Activated T-cell treated with anti-CD3 and anti-CD28 coated beads, Interleukin-2, amount 50 U/mL, for 4 hours (primary cell): ENCODE results near the gene LONRF2. TPM values are rescaled to one million over a fixed set of nuclear protein-coding genes. Genes with fewer than 3 reads are reported as not detected.
A peak's percentile ranks its signal among the peaks of the same experiment; 100 is the strongest.

Experiments
- ATAC-seq, 2 donors: fragments of 200-7000 bp; cut with Tn5 transposase; one replicate each; pipeline ENCODE4 v1.10.0; 2021
- DNase-seq: peaks from one replicate; pipeline ENCODE4 v3.0.0-alpha.2; 2020
- H3K27me3 Mint-ChIP-seq: one replicate; pipeline ENCODE4 v1.8.0; 2021; ENCODE audit warnings: low read depth, mixed read lengths
- H3K36me3 Mint-ChIP-seq: one replicate; pipeline ENCODE4 v1.8.0; 2022; ENCODE audit warnings: mixed read lengths; ENCODE audit not compliant: insufficient read depth
- H3K4me1 Mint-ChIP-seq: one replicate; pipeline ENCODE4 v1.8.0; 2021; ENCODE audit warnings: low read depth, mixed read lengths
- H3K4me3 Mint-ChIP-seq: one replicate; pipeline ENCODE4 v1.8.0; 2021; ENCODE audit warnings: mild to moderate bottlenecking, moderate library complexity, mixed read lengths
- H3K9me3 Mint-ChIP-seq: one replicate; pipeline ENCODE4 v1.8.0; 2021; ENCODE audit warnings: mixed read lengths
- total RNA-seq, 3 donors: library from RNA; stranded (reverse); gene quantifications; one replicate each; pipeline ENCODE4 v1.2.1, GENCODE V29; 2021

LONRF2 gene
- total RNA-seq, 3 donors from 2014 or later = 0.03 to 0.25 (median 0.05) TPM

DNA sequence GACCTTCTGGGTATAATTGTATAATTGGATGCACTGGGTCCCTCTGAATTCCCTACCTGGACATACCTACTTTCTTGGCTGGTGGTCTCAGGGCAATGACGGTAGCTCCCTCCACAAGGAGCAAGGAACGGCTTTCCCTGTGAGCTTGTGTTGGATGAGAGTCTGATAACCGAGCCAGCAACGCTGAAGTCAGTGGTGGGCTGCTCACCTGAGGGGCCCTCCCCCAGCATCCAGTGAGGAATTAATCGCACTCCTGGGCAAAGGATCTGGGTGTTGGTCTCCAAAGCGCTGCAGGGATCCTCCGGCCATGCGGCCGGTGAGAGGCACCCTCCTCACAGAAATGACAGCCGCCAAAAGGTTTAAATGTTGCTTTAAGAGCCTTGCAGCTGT, 47.1 kb downstream of the LONRF2 start:
- Mint-ChIP-seq H3K27me3 (peaks cover 5% of the 10 kb centered on the region), H3K36me3 (no peaks in the 10 kb centered on the region), H3K9me3 (peaks cover 6% of the 10 kb centered on the region), H3K4me3 (no peak overlapping the region), H3K4me1 (no peaks in the 10 kb centered on the region)
- DNase-seq (no peak), ATAC-seq (no peak)

DNA sequence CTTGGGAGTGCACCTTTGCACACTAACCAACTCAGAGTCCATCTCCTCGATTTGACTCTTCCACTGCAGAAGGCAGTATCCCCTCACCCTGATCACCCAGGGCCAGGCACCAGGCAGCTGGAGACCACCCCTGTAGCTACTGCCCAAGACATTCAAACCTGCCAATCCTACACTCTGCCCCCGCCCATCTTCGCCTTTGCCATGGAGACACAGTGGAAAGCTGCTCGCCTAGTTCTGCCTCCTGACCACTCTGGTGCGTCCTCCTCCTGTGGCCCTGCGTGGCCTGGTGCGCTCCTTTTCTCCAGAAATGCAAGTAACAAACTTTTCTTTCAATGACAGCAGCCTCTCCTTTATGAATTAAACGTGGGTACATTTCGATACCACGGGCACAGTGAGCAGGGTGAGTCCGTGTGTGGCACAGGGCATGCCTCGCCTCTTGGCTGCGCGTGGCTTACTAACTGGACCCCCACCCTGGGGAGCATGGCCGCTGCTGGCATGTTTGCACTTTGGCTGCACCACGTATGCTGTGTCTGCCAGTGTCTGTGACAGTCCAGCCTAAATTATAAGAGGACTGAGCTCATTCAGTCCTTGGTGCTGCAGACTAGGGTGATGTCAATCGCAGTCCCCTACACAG, 47.6 kb downstream of the LONRF2 start:
- ATAC-seq (no peak), DNase-seq (no peak)
- peaks cover 5% of the 10 kb centered on the region for H3K27me3 Mint-ChIP-seq
- H3K4me3 Mint-ChIP-seq = no peak overlapping the region
- H3K36me3 Mint-ChIP-seq = no peaks in the 10 kb centered on the region
- no peaks in the 10 kb centered on the region for H3K4me1 Mint-ChIP-seq
- peaks cover 6% of the 10 kb centered on the region for H3K9me3 Mint-ChIP-seq

DNA sequence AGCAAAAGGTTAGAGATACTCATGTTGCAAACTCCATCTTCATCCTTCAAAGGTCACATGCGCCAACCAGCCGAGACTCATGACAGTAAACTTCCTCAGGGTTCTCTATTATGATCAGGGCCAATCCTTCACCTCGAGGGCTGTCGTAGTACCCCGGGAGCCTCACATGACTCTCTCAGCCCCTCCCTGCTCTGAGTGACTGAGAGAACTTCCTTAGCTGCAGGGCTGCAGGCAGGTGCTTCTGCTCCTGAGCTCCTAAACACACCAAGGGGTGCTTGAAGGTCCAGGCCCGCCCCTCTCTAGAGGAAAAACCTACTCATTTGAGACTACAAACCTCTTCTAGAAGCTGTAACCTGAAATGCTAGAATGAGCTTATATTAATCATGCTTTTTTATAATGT, 48.2 kb downstream of the LONRF2 start:
- DNase-seq = no peak
- peak in 1 of 2 donors; percentile 38 for ATAC-seq
- Mint-ChIP-seq H3K4me1 (no peaks in the 10 kb centered on the region), H3K27me3 (peaks cover 4% of the 10 kb centered on the region), H3K4me3 (no peak overlapping the region), H3K36me3 (no peaks in the 10 kb centered on the region), H3K9me3 (peaks cover 6% of the 10 kb centered on the region)

GRCh38 chr2:100273387-100273786, 48.9 kb downstream of the LONRF2 start:
- Mint-ChIP-seq H3K36me3 (no peaks in the 10 kb centered on the region), H3K4me1 (no peaks in the 10 kb centered on the region), H3K27me3 (peaks cover 2% of the 10 kb centered on the region), H3K4me3 (no peak overlapping the region), H3K9me3 (peaks cover 6% of the 10 kb centered on the region)
- DNase-seq (no peak), ATAC-seq (no peak)

- DNase-seq (no peak), ATAC-seq (no peak)
- H3K4me3 Mint-ChIP-seq = no peak overlapping the region
- peaks cover 6% of the 10 kb centered on the region for H3K9me3 Mint-ChIP-seq
- peaks cover 2% of the 10 kb centered on the region for H3K27me3 Mint-ChIP-seq
- H3K4me1 Mint-ChIP-seq = no peaks in the 10 kb centered on the region
- H3K36me3 Mint-ChIP-seq = no peaks in the 10 kb centered on the region
Observed at GRCh38 chr2:100272841-100273329, 49.4 kb downstream of the LONRF2 start.

DNA sequence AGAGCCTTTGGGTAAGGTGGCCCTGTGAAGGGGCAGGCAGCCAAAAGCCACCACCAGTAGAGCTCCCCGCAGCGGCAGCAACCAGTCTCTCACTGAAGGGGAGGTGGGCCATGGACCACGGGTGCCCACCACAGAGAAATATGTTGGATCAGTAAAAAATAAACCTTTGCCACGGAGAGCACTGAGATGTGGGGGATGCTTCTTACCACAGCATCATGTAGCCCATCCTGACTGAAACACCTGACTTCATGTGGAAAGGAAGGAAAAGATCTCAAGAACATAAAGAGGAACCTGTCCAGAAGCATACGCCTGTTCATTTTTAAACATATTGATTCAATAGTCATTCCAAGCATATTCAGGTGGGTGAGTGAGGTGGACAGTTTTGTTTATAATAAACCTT, 51.1 kb downstream of the LONRF2 start:
- no peak overlapping the region for H3K4me3 Mint-ChIP-seq
- no peaks in the 10 kb centered on the region for H3K4me1 Mint-ChIP-seq
- H3K27me3 Mint-ChIP-seq = no peaks in the 10 kb centered on the region

GRCh38 chr2:100270381-100271146, 51.7 kb downstream of the LONRF2 start:
- H3K9me3 Mint-ChIP-seq = peaks cover 6% of the 10 kb centered on the region
- ATAC-seq (no peak), DNase-seq (no peak)
- H3K36me3 Mint-ChIP-seq = no peaks in the 10 kb centered on the region
- no peaks in the 10 kb centered on the region for H3K4me1 Mint-ChIP-seq
- H3K27me3 Mint-ChIP-seq = no peaks in the 10 kb centered on the region
- no peak overlapping the region for H3K4me3 Mint-ChIP-seq

More for the DNA sequence above, 51.1 kb downstream of the LONRF2 start:
- ATAC-seq (no peak), DNase-seq (no peak)
- Mint-ChIP-seq H3K9me3 (peaks cover 6% of the 10 kb centered on the region), H3K36me3 (no peaks in the 10 kb centered on the region)

- H3K4me1 Mint-ChIP-seq = no peaks in the 10 kb centered on the region
- H3K27me3 Mint-ChIP-seq = no peaks in the 10 kb centered on the region
- no peak for ATAC-seq
Observed at GRCh38 chr2:100269889-100270288, 52.4 kb downstream of the LONRF2 start.

GRCh38 chr2:100268986-100269385, 53.3 kb downstream of the LONRF2 start:
- H3K9me3 Mint-ChIP-seq = peaks cover 6% of the 10 kb centered on the region
- no peak overlapping the region for H3K4me3 Mint-ChIP-seq
- ATAC-seq (no peak), DNase-seq (no peak)
- H3K27me3 Mint-ChIP-seq = no peaks in the 10 kb centered on the region
- no peaks in the 10 kb centered on the region for H3K36me3 Mint-ChIP-seq
- no peaks in the 10 kb centered on the region for H3K4me1 Mint-ChIP-seq

More at GRCh38 chr2:100269889-100270288, 52.4 kb downstream of the LONRF2 start:
- no peaks in the 10 kb centered on the region for H3K36me3 Mint-ChIP-seq
- H3K4me3 Mint-ChIP-seq = no peak overlapping the region
- peaks cover 6% of the 10 kb centered on the region for H3K9me3 Mint-ChIP-seq
- no peak for DNase-seq

DNA sequence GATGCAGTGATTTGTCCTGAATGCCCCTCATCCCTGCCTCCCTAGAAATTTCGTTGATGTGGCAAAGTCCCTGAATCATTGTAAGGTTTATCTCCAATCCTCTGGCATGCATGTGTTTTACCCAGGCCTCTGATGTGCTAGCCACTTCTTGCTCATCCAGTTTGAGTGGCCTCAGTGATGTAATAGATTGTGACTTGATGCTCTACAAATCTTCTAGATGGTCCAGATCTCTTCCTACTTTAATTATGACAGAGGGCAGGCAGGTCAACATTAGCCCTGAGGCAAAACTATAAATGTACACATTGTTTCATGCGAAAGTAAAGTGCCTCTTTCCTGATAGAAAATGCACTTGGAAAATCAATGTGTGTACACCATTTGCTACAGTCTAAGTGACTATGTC, 54.5 kb downstream of the LONRF2 start:
- no peaks in the 10 kb centered on the region for H3K4me1 Mint-ChIP-seq
- no peaks in the 10 kb centered on the region for H3K27me3 Mint-ChIP-seq
- no peak for ATAC-seq
- DNase-seq = no peak
- no peak overlapping the region for H3K4me3 Mint-ChIP-seq
- no peaks in the 10 kb centered on the region for H3K36me3 Mint-ChIP-seq
- H3K9me3 Mint-ChIP-seq = peaks cover 6% of the 10 kb centered on the region

- no peak for DNase-seq
- no peaks in the 10 kb centered on the region for H3K4me1 Mint-ChIP-seq
- no peaks in the 10 kb centered on the region for H3K27me3 Mint-ChIP-seq
- H3K9me3 Mint-ChIP-seq = peaks cover 6% of the 10 kb centered on the region
- no peaks in the 10 kb centered on the region for H3K36me3 Mint-ChIP-seq
- ATAC-seq = no peak
- no peak overlapping the region for H3K4me3 Mint-ChIP-seq
Observed at GRCh38 chr2:100266126-100266525, 56.2 kb downstream of the LONRF2 start.

- Mint-ChIP-seq H3K4me3 (no peak overlapping the region), H3K4me1 (no peaks in the 10 kb centered on the region), H3K27me3 (no peaks in the 10 kb centered on the region), H3K36me3 (no peaks in the 10 kb centered on the region), H3K9me3 (no peaks in the 10 kb centered on the region)
- no peak for DNase-seq
- ATAC-seq = no peak
Observed at GRCh38 chr2:100265226-100265625, 57.1 kb downstream of the LONRF2 start.

DNA sequence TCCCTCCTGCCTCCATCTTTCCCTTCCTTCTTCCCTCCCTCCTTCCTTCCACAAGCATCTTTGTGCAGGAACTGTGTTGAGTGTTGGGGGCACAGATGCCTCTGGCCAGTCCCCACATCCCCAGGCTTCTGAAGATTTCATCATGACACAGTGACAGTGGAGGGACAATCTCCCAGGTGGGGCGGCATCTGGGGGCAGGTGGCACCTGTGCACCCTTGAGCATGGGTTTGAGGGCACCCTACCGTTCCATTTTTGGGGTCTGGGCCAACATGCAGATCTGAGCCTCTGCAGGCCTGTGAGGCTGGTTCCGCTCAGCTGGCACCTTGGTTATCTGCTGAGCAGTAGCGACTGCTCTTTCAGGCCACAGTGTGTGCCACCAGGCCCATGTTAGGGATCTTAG, 57.6 kb downstream of the LONRF2 start:
- Mint-ChIP-seq H3K27me3 (no peaks in the 10 kb centered on the region), H3K36me3 (no peaks in the 10 kb centered on the region)
- no peak for ATAC-seq

DNA sequence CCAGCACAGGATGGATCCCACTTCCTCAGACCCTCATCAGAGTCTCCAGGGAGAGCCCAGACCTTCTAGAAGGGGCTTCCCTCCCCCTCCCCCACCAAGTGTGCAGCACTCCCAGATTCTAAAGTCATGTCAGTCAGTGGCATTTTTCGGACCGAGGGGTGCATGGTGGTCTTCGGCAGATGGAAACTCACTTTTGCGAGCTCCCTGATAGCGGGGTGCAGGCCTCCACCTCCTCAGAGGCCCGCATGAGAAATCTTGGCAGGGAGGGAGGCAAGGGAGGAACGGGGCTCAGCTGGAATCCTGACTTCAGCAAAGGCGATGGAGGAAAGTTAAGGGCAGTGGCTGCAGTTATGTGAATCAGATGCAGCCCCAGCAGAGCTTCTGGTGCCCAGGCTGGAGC, 58.2 kb downstream of the LONRF2 start:
- no peaks in the 10 kb centered on the region for H3K9me3 Mint-ChIP-seq
- no peak overlapping the region for H3K4me3 Mint-ChIP-seq

More for the DNA sequence above, 57.6 kb downstream of the LONRF2 start:
- DNase-seq = no peak
- Mint-ChIP-seq H3K4me3 (no peak overlapping the region), H3K9me3 (no peaks in the 10 kb centered on the region), H3K4me1 (no peaks in the 10 kb centered on the region)

More for the DNA sequence above, 58.2 kb downstream of the LONRF2 start:
- Mint-ChIP-seq H3K4me1 (no peaks in the 10 kb centered on the region), H3K36me3 (no peaks in the 10 kb centered on the region), H3K27me3 (no peaks in the 10 kb centered on the region)
- no peak for DNase-seq
- no peak for ATAC-seq
